Stomach smooth muscle (tissue), 2 donors: ENCODE measurements around the gene SRRM1.
"Not testable (repeated sequence)": the region's sequence is repeated elsewhere in the genome, so short reads cannot be mapped to it uniquely, and the experiment has no call there.

Experiments used
- H3K27ac ChIP-seq: one replicate; pipeline ENCODE4 v1.7.0; 2013; ENCODE audit warnings: mild to moderate bottlenecking, low read length, inconsistent platforms
- H3K27me3 ChIP-seq, 2 donors: one replicate each; pipeline ENCODE4 v1.7.0; 2013; ENCODE audit warnings: low read length in 2 of 2; ENCODE audit not compliant: insufficient read depth in 2 of 2, control insufficient read depth in 1 of 2
- H3K36me3 ChIP-seq, 2 donors: one replicate each; pipeline ENCODE4 v1.7.0; 2013; ENCODE audit warnings: low read length in 2 of 2; ENCODE audit not compliant: control insufficient read depth in 2 of 2, insufficient read depth in 2 of 2
- H3K4me1 ChIP-seq: one replicate; pipeline ENCODE4 v1.7.0; 2013; ENCODE audit warnings: low read length; ENCODE audit not compliant: control insufficient read depth, insufficient read depth
- H3K4me3 ChIP-seq, 2 donors: one replicate each; pipeline ENCODE4 v1.7.0; 2013; ENCODE audit warnings: low read length in 2 of 2
- H3K9ac ChIP-seq, 2 donors: one replicate each; pipeline ENCODE4 v1.7.0; 2013; ENCODE audit warnings: low read length in 2 of 2, mild to moderate bottlenecking in 1 of 2
- H3K9me3 ChIP-seq, 2 donors: one replicate each; pipeline ENCODE4 v1.7.0; 2013; ENCODE audit warnings: low read length in 2 of 2; ENCODE audit not compliant: control insufficient read depth in 2 of 2
- donor health status: healthy.
- donor health status: Pancreatic carcinoma.

Gene SRRM1

DNA sequence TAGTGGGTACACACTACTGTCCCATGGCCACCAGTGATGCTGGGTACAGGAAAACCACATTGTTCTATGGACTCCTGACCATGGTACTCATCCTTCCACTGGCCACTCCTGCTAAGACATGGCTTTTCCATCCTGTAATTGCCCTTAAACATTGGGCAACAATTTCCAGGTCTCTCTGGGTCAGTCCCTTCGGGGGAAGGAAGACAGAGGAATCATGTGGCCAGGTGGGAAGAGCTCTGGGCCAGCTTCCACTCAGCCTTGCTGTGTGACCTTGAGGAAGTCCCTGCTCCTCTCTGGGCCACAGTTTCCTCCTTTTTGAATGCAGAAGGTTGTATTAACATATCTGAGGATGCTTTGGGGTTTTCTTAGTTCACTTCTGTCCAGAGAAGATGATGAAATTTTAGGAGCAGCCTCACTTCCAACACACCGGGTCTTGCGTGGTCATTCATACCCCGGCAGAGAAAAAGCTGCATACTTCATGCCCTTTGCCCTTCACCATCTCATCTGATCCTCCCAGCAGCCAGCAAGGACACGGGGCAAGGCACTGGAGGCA, 50.8 kb downstream of the SRRM1 start:
- no peaks in the 10 kb centered on the region for H3K27me3 ChIP-seq
- H3K9me3 ChIP-seq, result no peaks in the 10 kb centered on the region
- no peaks in the 10 kb centered on the region for H3K36me3 ChIP-seq
- H3K4me3 ChIP-seq, result peak overlapping the region; percentile 18 to 55
- H3K9ac ChIP-seq, result no peak overlapping the region
- peaks cover 13% of the 10 kb centered on the region for H3K4me1 ChIP-seq
- H3K27ac ChIP-seq, result peak overlapping the region; percentile 49

DNA sequence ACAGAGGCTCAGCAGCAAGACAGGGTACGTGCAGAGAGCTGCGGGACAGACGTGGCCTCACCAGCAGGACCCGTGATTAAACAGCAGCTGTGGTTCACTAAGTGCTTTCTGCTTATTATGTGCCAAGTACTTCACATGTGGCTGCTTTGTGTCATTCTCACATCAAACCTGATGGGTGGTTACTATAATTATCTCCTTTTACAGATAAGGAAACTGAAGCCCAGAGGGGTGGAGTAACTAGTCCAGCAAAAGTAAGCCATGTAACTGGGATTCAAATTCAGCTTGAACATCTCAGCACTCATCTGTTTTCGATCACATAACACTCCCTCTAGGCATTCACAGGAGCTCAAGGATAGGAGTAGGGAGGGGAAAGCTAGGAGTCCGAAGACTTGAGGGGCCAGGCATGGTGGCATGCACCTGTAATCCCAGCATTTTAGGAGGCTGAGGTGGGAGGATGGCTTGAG, 51.3 kb downstream of the SRRM1 start:
- no peaks in the 10 kb centered on the region for H3K9me3 ChIP-seq
- peak overlapping the region; percentile 18 to 55 for H3K4me3 ChIP-seq
- peak overlapping the region; percentile 49 for H3K27ac ChIP-seq
- peaks cover 11% of the 10 kb centered on the region for H3K4me1 ChIP-seq
- H3K36me3 ChIP-seq, result no peaks in the 10 kb centered on the region
- H3K27me3 ChIP-seq, result no peaks in the 10 kb centered on the region
- H3K9ac ChIP-seq, result peak overlapping the region in 1 of 2 donors; percentile 47

DNA sequence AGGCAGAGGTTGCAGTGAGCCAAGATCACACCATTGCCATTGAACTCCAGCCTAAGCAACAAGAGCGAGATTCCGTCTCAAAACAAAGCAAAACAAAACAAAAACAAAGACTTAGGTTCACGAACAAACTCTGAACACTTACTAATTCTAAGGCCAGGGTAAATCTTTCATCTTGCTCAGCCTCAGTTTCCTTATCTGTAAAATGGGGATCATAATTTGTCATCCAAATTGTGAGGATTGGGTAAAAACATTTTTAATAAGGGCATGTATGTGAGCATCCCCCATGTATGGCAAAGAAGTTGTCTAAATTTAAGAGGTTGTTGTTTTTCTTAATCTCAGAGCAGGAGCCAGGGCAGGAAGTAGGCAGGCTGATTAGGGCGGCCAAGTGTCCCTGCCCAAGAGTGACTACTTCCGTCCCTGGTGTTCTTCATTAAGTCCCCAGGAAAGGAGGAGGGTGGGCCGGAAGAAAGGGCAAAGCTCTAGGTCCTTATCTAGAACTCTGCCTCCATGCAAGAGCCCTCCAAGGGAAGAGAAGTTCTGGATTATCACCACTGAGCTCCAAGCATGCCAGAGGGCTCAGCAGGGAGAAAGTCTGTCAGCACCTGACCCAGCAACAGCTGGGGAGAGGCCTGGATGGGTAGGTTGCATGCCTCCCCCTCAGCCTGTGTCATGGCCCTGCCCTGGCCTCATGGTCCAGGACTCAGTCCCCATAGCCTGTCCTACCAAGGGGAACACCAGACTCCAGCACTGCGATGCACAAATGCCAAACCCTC, 52.3 kb downstream of the SRRM1 start:
- H3K4me1 ChIP-seq, result peaks cover 11% of the 10 kb centered on the region
- H3K27ac ChIP-seq, result no peak overlapping the region
- no peak overlapping the region for H3K9ac ChIP-seq

DNA sequence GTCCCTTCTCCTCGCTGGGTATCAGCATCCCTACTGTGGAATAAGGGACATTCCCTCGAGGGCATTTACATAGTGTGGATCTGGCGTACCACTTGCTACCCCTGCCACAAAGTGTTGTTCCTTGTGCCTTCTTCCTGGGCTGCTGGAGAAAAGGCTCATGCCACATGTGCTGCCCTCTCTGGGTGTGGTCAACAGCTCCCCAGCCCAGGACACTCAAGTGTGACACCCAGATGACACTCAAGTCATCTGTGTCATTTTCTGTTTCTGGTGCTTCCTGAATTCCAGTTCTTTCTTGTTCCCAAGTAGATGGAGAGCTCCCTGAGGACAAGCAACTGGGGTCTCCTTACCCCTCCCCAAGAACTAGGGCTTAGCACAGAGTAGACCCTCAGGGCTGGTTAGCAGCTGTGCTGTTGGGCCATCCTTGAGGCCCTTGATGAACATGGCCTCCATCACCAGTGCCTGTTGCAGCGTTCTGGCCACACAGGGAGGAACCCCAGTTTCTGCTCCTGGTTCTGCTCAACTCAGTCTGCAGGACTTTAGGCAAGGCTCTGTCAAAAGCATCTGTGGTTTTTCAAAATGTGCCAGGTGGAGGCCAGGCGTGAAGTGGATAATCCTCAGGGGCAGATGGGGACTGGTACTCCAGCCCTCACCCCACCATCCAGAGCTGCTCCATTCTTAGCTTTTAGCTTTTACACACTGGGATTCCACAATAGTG, 53.1 kb downstream of the SRRM1 start:
- Histone ChIP-seq H3K4me1 (peaks cover 11% of the 10 kb centered on the region), H3K4me3 (no peak overlapping the region), H3K27ac (no peak overlapping the region), H3K27me3 (no peaks in the 10 kb centered on the region), H3K36me3 (no peaks in the 10 kb centered on the region), H3K9me3 (no peaks in the 10 kb centered on the region), H3K9ac (no peak overlapping the region)

More for the DNA sequence above, 52.3 kb downstream of the SRRM1 start:
- Histone ChIP-seq H3K36me3 (no peaks in the 10 kb centered on the region), H3K4me3 (no peak overlapping the region), H3K27me3 (no peaks in the 10 kb centered on the region), H3K9me3 (no peaks in the 10 kb centered on the region)

DNA sequence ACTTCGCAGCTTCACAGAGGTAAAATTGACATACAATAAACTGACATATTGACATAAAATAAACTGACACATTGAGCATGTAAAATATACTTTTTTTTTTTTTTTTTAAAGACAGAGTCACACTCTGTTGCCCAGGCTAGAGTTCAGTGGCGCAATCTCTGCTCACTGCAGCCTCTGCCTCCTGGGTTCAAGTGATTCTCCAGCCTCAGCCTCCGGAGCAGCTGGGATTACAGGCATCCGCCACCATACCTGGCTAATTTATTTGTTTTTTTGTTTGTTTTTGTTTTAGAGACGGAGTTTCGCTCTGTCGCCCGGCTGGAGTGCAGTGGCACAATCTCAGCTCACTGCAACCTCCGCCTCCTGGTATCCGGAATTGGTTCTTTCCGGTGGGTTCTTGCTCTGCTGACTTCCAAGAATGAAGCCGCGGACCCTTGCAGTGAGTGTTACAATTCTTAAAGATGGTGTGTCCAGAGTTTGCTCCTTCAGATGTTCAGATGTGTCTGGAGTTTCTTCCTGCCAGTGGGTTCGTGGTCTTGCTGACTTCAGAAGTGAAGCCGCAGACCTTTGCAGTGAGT, 53.7 kb downstream of the SRRM1 start:
- Histone ChIP-seq H3K4me1 (peaks cover 11% of the 10 kb centered on the region), H3K4me3 (no peak overlapping the region), H3K9me3 (no peaks in the 10 kb centered on the region), H3K36me3 (no peaks in the 10 kb centered on the region), H3K27me3 (no peaks in the 10 kb centered on the region), H3K9ac (no peak overlapping the region), H3K27ac (no peak overlapping the region)

DNA sequence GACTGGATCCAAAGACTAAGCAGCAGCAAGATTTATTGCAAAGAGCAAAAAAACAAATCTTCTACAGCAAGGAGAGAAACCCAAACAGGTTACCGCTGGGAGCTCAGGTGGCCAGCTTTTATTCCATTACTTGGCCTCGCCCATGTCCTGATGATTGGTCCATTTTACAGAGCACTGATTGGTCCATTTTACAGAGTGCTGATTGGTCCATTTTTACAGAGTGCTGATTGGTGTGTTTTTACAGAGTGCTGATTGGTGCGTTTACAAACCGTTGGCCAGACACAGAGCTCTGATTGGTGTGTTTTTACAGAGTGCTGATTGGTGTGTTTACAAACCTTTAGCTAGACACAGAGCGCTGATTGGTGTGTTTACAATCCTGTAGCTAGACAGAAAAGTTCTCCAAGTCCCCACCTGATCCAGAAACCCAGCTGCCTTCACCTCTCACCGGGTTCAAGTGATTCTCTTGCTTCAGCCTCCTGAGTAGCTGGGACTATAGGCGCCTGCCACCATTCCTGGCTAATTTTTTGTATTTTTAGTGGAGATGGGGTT, 54.4 kb downstream of the SRRM1 start:
- H3K36me3 ChIP-seq, H3K9ac ChIP-seq, H3K9me3 ChIP-seq, H3K4me3 ChIP-seq, H3K27ac ChIP-seq, H3K27me3 ChIP-seq: not testable (repeated sequence)
- H3K4me1 ChIP-seq, result peaks cover 11% of the 10 kb centered on the region

DNA sequence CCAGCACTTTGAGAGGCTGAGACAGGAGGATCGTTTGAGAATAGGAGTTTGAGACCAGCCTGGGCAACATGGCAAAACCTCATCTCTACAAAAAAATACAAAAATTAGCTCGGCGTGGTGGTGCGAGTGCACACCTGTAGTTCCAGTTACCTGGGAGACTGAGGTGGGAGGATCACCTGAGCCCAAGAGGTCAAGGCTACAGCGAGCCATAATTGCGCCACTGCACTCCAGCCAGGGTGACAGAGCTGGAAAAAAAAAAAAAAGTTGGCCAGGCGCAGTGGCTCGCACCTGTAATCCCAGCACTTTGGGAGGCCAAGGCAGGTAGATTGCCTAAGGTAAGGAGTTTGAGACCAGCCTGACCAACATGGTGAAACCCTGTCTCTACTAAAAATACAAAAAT, 55.2 kb downstream of the SRRM1 start:
- H3K36me3 ChIP-seq, H3K9ac ChIP-seq, H3K9me3 ChIP-seq, H3K27me3 ChIP-seq, H3K4me3 ChIP-seq, H3K27ac ChIP-seq: not testable (repeated sequence)
- H3K4me1 ChIP-seq, result peaks cover 11% of the 10 kb centered on the region

DNA sequence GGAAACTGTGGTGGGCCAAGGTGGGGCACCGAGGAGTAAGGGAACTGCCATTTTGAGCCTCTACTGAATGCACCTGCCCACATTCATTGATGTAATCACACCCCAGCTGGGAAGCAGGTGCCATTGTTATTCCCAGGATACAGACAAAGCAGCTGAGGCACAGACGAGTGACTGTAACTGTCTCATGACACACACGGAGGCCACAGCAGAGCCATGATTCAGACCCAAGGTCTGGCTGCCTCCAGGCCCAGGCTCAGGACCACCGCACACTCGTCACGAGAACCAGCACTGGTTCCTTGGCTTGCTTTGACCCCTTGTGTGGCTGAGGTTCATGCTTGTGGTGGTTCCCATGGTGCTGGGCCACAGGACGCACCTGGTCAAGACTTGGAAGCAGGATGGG, 56.5 kb downstream of the SRRM1 start:
- Histone ChIP-seq H3K27ac (no peak overlapping the region), H3K9ac (no peak overlapping the region), H3K36me3 (no peaks in the 10 kb centered on the region), H3K27me3 (no peaks in the 10 kb centered on the region), H3K9me3 (no peaks in the 10 kb centered on the region), H3K4me1 (peaks cover under 1% of the 10 kb centered on the region), H3K4me3 (no peak overlapping the region)

DNA sequence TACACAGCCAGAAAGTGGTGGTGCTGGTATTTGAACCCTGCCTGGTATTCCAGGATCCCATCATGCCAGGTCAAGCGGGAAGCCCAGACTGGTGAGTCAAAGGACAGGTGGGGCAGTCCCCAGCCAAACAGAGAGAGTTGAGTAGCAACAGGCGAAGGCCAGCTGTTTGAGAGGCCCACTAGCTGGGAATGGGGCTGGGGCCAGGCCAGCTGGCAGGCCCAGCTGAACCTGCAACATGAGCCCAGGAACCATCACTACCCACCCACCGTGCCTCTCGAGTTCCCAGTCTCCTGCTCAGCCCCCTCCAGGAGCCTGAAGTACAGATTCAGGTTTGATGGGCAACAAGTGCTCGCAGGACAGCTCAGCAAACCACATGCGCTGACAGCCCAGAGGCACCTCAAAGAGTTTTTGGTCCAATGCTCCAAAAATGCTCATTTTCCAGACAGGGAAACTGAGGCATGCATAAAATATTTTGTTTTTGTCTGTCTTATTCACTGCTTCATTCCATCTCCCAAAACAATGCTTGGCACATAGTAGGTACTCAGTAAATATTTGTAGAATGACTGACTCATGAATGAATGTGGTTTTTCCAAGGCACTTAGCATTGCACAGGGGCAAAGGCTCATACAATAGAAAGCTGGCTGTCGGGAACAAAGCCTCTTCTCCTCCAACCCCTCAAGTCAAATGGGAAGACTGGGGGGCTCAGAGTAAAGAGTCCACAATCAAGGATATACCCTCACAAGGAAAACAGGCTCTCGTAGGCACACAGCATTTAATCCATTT, 59.6 kb downstream of the SRRM1 start:
- Histone ChIP-seq H3K4me3 (no peak overlapping the region), H3K9ac (no peak overlapping the region), H3K36me3 (no peaks in the 10 kb centered on the region), H3K27ac (no peak overlapping the region), H3K9me3 (no peaks in the 10 kb centered on the region), H3K4me1 (peaks cover 9% of the 10 kb centered on the region), H3K27me3 (no peaks in the 10 kb centered on the region)
